HCT116 (cell line): ENCODE measurements around the gene MT2A. TPM values are rescaled to one million over a fixed set of nuclear protein-coding genes. Genes with fewer than 3 reads are reported as not detected.

Source experiments
- ATAC-seq: fragments of 200-7000 bp; cut with Tn5 transposase; 2 replicates; pipeline ENCODE4 v1.9.1; 2020; ENCODE audit warnings: mild to moderate bottlenecking, moderate library complexity
- BruUV-seq: library from RNA; stranded (reverse); fragments of 400-500 nt; replicated peaks from 2 replicates; lab custom pipeline; 2021; lab: Mats Ljungman, UMichigan
- CTCF ChIA-PET: fragments of 300-600 bp; sonication (Branson Sonifier 250); formaldehyde crosslinking; loops from one replicate; lab custom pipeline; 2021; ENCODE audit warnings: antibody characterized with exemption; lab: Charles Lee
- POLR2A ChIA-PET: fragments of 300-600, 350-600 bp; sonication (Branson Sonifier 250); formaldehyde crosslinking; loops from one replicate; lab custom pipeline; 2021; ENCODE audit warnings: antibody characterized with exemption; lab: Charles Lee
- RAD21 ChIA-PET, 2 experiments: fragments of 300-600 bp; sonication (Branson Sonifier 250); formaldehyde crosslinking; loops; one replicate each; lab custom pipeline; 2023; ENCODE audit warnings: low total read pairs in 2 of 2; ENCODE audit not compliant: uncharacterized antibody in 2 of 2, unreplicated experiment in 2 of 2, low non-redundant PET in 1 of 2; lab: Charles Lee
- DNase-seq: peaks from one replicate; pipeline ENCODE4 v3.0.0-alpha.2; 2010; ENCODE audit warnings: low read depth, low spot score
- H2AFZ ChIP-seq: fragments of 200-600 bp; shearing (Covaris generic), sonication (generic); 2 replicates; pipeline ENCODE4 v1.6.1; 2017; ENCODE audit warnings: low read depth, mixed run types, mixed read lengths, antibody characterized with exemption, low read length; ENCODE audit not compliant: poor library complexity, severe bottlenecking
- H3K27ac ChIP-seq: 2 replicates; pipeline ENCODE4 v1.5.1; 2012; ENCODE audit warnings: low read depth, low read length
- H3K27me3 ChIP-seq: fragments of 200-600 bp; sonication (generic); 2 replicates; pipeline ENCODE4 v1.6.1; 2016; ENCODE audit warnings: mixed run types, low read length, mixed read lengths; ENCODE audit not compliant: insufficient read depth
- H3K36me3 ChIP-seq, 2 experiments: fragments of 200-500 bp in 1 of 2; fragments of 200-600 bp in 1 of 2; sonication (Bioruptor generic) in 1 of 2; sonication (generic) in 1 of 2; 2 replicates each; pipeline versions ENCODE4 v1.5.1 to v1.6.1; 2014 to 2016; ENCODE audit warnings: low read length in 2 of 2, inconsistent platforms in 1 of 2, mixed read lengths in 1 of 2, mixed run types in 1 of 2; ENCODE audit not compliant: insufficient read depth in 2 of 2, control insufficient read depth in 1 of 2
- H3K4me1 ChIP-seq, 2 experiments: fragments of 200-600 bp in 1 of 2; sonication (generic) in 1 of 2; 2 replicates each; pipeline versions ENCODE4 v1.5.1 to v1.6.1; 2012 to 2017; ENCODE audit warnings: low read length in 2 of 2, inconsistent platforms in 1 of 2, mild to moderate bottlenecking in 1 of 2, mixed read lengths in 1 of 2, mixed run types in 1 of 2, moderate library complexity in 1 of 2; ENCODE audit not compliant: insufficient read depth in 2 of 2, control insufficient read depth in 1 of 2
- H3K4me2 ChIP-seq: fragments of 200-600 bp; sonication (generic); 2 replicates; pipeline ENCODE4 v1.6.1; 2017; ENCODE audit warnings: mixed run types, low read length, mixed read lengths
- H3K4me3 ChIP-seq, 2 experiments: fragments of 200-600 bp in 1 of 2; sonication (generic) in 1 of 2; replicated peaks in 1 of 2; 2 replicates each; pipeline ENCODE4 v1.5.1; 2011 to 2016; ENCODE audit warnings: low read length in 2 of 2, control low read depth in 1 of 2, low read depth in 1 of 2, mild to moderate bottlenecking in 1 of 2, mixed read lengths in 1 of 2, mixed run types in 1 of 2
- H3K79me2 ChIP-seq: fragments of 200-600 bp; sonication (generic); 2 replicates; pipeline ENCODE4 v1.6.1; 2017; ENCODE audit warnings: mild to moderate bottlenecking, mixed run types, low read length, moderate library complexity, mixed read lengths; ENCODE audit not compliant: insufficient read depth
- H3K9ac ChIP-seq: fragments of 200-600 bp; sonication (generic); 2 replicates; pipeline ENCODE4 v1.6.1; 2016; ENCODE audit warnings: low read length, mixed read lengths
- H3K9me2 ChIP-seq: fragments of 200-600 bp; sonication (generic), shearing (Covaris generic); 2 replicates; pipeline ENCODE4 v1.6.1; 2017; ENCODE audit warnings: mixed run types, mild to moderate bottlenecking, moderate library complexity; ENCODE audit not compliant: insufficient read depth
- H3K9me3 ChIP-seq, 2 experiments: fragments of 200-500 bp in 1 of 2; fragments of 200-600 bp in 1 of 2; sonication (Bioruptor generic) in 1 of 2; sonication (generic) in 1 of 2; 2 replicates each; pipeline ENCODE4 v1.6.1; 2014 to 2017; ENCODE audit warnings: low read length in 2 of 2, mixed read lengths in 2 of 2, inconsistent platforms in 1 of 2, low read depth in 1 of 2, mild to moderate bottlenecking in 1 of 2, mixed run types in 1 of 2, moderate library complexity in 1 of 2; ENCODE audit not compliant: control insufficient read depth in 1 of 2, insufficient read depth in 1 of 2
- H4K20me1 ChIP-seq: fragments of 200-600 bp; sonication (generic), shearing (Covaris generic); 2 replicates; pipeline ENCODE4 v1.6.1; 2017; ENCODE audit warnings: mixed run types, mild to moderate bottlenecking, moderate library complexity; ENCODE audit not compliant: insufficient read depth
- ELF1 ChIP-seq: IDR thresholded peaks from 2 replicates; pipeline ENCODE4 v1.6.1; 2012; ENCODE audit warnings: low read depth, borderline replicate concordance
- EZH2 ChIP-seq: fragments of 200-600 bp; sonication (generic); IDR thresholded peaks from 2 replicates; pipeline ENCODE4 v1.6.1; 2017; ENCODE audit warnings: antibody characterized with exemption, mixed run types
- EZH2phosphoT487 ChIP-seq: fragments of 200-600 bp; IDR thresholded peaks from 2 replicates; pipeline ENCODE4 v1.6.1; 2018; ENCODE audit warnings: antibody characterized with exemption, borderline replicate concordance
- FOSL1 ChIP-seq: IDR thresholded peaks from 2 replicates; pipeline ENCODE4 v1.6.1; 2012; ENCODE audit warnings: low read depth
- SP1 ChIP-seq: IDR thresholded peaks from 2 replicates; pipeline ENCODE4 v1.6.1; 2012; ENCODE audit warnings: low read depth
- TCF7L2 ChIP-seq: IDR thresholded peaks from 2 replicates; pipeline ENCODE4 v1.7.0; 2011; ENCODE audit warnings: borderline replicate concordance, inconsistent platforms; ENCODE audit not compliant: insufficient read depth, insufficient read length; ENCODE audit errors: extremely low read depth
- ZFX ChIP-seq: fragments of 450-650 bp; IDR thresholded peaks from 2 replicates; pipeline ENCODE4 v1.6.1; 2017
- ZNF274 ChIP-seq: fragments of 200-500 bp; sonication (Bioruptor generic); IDR thresholded peaks from 2 replicates; pipeline ENCODE4 v1.6.1; 2014; ENCODE audit warnings: mild to moderate bottlenecking, low read depth, low read length, inconsistent platforms
- intact Hi-C: fragments of 100-400 bp; cut with micrococcal nuclease; formaldehyde crosslinking; loops from 2 replicates; pipeline ENCODE4 v1.10.0; 2022
- total RNA-seq: library from RNA; stranded (reverse); gene quantifications from one replicate; pipeline ENCODE4 v1.2.1, GENCODE V29; 2021; ENCODE audit not compliant: unreplicated experiment
- TF ChIP-seq, protein P1 (sequence below), 3 experiments: fragments of 200-600 bp in 1 of 3; sonication (generic) in 1 of 3; IDR thresholded peaks in 2 of 3; conservative IDR thresholded peaks in 1 of 3; 2 replicates each; pipeline ENCODE4 v1.5.1; 2012 to 2017; ENCODE audit warnings: low read depth in 2 of 3, low read length in 2 of 3, antibody characterized with exemption in 1 of 3, borderline replicate concordance in 1 of 3, control low read depth in 1 of 3, mild to moderate bottlenecking in 1 of 3, mixed read lengths in 1 of 3, mixed run types in 1 of 3, moderate library complexity in 1 of 3; ENCODE audit not compliant: insufficient read depth in 1 of 3
- TF ChIP-seq, protein P2 (sequence below): IDR thresholded peaks from 2 replicates; pipeline ENCODE4 v1.6.1; 2012; ENCODE audit warnings: low read depth
- TF ChIP-seq, protein P3 (sequence below): IDR thresholded peaks from 2 replicates; pipeline ENCODE4 v1.6.1; 2012
- TF ChIP-seq, protein P4 (sequence below): IDR thresholded peaks from 2 replicates; pipeline ENCODE4 v1.6.1; 2012
- TF ChIP-seq, protein P5 (sequence below): IDR thresholded peaks from 2 replicates; pipeline ENCODE4 v1.6.1; 2011; ENCODE audit warnings: mild to moderate bottlenecking, low read length, moderate library complexity; ENCODE audit not compliant: insufficient replicate concordance; ENCODE audit errors: extremely low read depth

Gene MT2A
- total RNA-seq, 1 experiment from 2014 or later = 710 TPM

DNA sequence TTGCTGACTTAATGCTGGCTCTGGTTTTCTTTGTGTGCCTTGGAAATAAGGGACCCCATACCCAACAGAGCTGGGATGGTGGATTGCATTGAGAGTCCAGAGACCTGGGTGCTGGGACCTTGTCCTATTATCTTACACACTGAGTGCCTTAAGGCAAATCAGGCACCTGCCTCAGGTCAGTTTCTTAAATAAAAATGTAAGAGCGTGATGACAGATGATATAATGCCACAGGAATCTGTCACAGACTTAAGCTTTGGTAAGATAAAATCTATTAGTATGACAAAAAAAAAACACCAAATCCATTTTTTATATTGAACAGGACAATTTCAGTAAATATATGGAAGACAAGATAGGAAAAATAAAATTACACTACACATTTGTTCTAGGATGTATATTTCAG, 31.7 kb downstream of the MT2A start (continued):
- TF ChIP-seq, protein P1, sequence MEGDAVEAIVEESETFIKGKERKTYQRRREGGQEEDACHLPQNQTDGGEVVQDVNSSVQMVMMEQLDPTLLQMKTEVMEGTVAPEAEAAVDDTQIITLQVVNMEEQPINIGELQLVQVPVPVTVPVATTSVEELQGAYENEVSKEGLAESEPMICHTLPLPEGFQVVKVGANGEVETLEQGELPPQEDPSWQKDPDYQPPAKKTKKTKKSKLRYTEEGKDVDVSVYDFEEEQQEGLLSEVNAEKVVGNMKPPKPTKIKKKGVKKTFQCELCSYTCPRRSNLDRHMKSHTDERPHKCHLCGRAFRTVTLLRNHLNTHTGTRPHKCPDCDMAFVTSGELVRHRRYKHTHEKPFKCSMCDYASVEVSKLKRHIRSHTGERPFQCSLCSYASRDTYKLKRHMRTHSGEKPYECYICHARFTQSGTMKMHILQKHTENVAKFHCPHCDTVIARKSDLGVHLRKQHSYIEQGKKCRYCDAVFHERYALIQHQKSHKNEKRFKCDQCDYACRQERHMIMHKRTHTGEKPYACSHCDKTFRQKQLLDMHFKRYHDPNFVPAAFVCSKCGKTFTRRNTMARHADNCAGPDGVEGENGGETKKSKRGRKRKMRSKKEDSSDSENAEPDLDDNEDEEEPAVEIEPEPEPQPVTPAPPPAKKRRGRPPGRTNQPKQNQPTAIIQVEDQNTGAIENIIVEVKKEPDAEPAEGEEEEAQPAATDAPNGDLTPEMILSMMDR (IDR thresholded peaks at IDR 0.05 in 2 of 3, conservative IDR thresholded peaks at IDR 0.05 in 1 of 3; ENCODE audit: borderline replicate concordance in 1 of 3, insufficient read depth in 1 of 3, low read depth in 2 of 3, low read length in 2 of 3) = no peak
- TF ChIP-seq EZH2 (no peak), SP1 (no peak), FOSL1 (no peak), ZNF274 (no peak)
- TF ChIP-seq, protein P2, sequence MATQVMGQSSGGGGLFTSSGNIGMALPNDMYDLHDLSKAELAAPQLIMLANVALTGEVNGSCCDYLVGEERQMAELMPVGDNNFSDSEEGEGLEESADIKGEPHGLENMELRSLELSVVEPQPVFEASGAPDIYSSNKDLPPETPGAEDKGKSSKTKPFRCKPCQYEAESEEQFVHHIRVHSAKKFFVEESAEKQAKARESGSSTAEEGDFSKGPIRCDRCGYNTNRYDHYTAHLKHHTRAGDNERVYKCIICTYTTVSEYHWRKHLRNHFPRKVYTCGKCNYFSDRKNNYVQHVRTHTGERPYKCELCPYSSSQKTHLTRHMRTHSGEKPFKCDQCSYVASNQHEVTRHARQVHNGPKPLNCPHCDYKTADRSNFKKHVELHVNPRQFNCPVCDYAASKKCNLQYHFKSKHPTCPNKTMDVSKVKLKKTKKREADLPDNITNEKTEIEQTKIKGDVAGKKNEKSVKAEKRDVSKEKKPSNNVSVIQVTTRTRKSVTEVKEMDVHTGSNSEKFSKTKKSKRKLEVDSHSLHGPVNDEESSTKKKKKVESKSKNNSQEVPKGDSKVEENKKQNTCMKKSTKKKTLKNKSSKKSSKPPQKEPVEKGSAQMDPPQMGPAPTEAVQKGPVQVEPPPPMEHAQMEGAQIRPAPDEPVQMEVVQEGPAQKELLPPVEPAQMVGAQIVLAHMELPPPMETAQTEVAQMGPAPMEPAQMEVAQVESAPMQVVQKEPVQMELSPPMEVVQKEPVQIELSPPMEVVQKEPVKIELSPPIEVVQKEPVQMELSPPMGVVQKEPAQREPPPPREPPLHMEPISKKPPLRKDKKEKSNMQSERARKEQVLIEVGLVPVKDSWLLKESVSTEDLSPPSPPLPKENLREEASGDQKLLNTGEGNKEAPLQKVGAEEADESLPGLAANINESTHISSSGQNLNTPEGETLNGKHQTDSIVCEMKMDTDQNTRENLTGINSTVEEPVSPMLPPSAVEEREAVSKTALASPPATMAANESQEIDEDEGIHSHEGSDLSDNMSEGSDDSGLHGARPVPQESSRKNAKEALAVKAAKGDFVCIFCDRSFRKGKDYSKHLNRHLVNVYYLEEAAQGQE = no peak
- TF ChIP-seq, protein P3, sequence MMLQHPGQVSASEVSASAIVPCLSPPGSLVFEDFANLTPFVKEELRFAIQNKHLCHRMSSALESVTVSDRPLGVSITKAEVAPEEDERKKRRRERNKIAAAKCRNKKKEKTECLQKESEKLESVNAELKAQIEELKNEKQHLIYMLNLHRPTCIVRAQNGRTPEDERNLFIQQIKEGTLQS = no peak
- TF ChIP-seq, all 23 proteins: peak for 0

DNA sequence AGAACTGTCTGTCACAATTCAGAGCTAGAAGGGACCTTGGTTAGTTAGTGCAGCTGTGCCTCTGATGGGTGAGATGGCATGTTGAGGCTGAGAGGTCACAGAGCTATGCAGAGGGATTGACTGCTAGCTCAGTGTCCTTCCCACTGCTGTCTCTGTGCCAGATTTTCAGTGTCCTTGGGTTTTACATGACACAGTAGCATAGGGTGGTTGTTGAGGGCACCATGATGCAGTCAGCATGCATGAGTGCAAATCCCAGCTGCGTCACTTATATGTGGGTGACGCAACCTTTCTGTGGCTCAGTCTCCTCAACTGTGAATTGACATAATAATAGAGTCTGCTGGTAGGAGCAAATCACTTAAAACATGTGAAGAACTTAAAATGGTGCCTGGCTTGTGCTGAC, 32.8 kb downstream of the MT2A start:
- no peak for ATAC-seq
- TF ChIP-seq ZFX (no peak), ZNF274 (no peak), TCF7L2 (no peak), EZH2phosphoT487 (no peak), EZH2 (no peak), ELF1 (no peak)
- TF ChIP-seq, protein P4, sequence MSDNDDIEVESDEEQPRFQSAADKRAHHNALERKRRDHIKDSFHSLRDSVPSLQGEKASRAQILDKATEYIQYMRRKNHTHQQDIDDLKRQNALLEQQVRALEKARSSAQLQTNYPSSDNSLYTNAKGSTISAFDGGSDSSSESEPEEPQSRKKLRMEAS = no peak
- TF ChIP-seq, protein P5, sequence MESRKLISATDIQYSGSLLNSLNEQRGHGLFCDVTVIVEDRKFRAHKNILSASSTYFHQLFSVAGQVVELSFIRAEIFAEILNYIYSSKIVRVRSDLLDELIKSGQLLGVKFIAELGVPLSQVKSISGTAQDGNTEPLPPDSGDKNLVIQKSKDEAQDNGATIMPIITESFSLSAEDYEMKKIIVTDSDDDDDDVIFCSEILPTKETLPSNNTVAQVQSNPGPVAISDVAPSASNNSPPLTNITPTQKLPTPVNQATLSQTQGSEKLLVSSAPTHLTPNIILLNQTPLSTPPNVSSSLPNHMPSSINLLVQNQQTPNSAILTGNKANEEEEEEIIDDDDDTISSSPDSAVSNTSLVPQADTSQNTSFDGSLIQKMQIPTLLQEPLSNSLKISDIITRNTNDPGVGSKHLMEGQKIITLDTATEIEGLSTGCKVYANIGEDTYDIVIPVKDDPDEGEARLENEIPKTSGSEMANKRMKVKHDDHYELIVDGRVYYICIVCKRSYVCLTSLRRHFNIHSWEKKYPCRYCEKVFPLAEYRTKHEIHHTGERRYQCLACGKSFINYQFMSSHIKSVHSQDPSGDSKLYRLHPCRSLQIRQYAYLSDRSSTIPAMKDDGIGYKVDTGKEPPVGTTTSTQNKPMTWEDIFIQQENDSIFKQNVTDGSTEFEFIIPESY = no peak
- H3K9me2 ChIP-seq = no peaks in the 10 kb centered on the region
- no peaks in the 10 kb centered on the region for H3K9me3 ChIP-seq
- no peak overlapping the region for H3K9ac ChIP-seq
- BruUV-seq = no TSS peak
- no peaks in the 10 kb centered on the region for H3K79me2 ChIP-seq
- H3K36me3 ChIP-seq = no peaks in the 10 kb centered on the region
- H3K4me3 ChIP-seq = no peak overlapping the region
- ChIA-PET RAD21 (no interaction called here), CTCF (no interaction called here), POLR2A (interaction anchor here (0.9 to 1.1 kb wide), 2 partner anchors 16 to 30 kb away, joined by 3 read pairs; partner anchors contain the start of gene MT1E)
- no peaks in the 10 kb centered on the region for H3K27me3 ChIP-seq
- H2AFZ ChIP-seq = no peak overlapping the region
- DNase-seq = no peak
- intact Hi-C loops = no loop called here
- no peaks in the 10 kb centered on the region for H4K20me1 ChIP-seq
- H3K27ac ChIP-seq = no peak overlapping the region
- H3K4me2 ChIP-seq = no peak overlapping the region
- peaks cover 11 to 24% of the 10 kb centered on the region in 2 experiments for H3K4me1 ChIP-seq
